T-helper 1 cell treated with Interleukin-12 subunit alpha and Interleukin-12 subunit beta and Interleukin-4 antibody, amounts not matched to agents 30 μg/mL and 1 μg/mL, for 36 hours (primary cell): ENCODE results near the gene SLC45A3.
A peak's percentile ranks its signal among the peaks of the same experiment; 100 is the strongest.

Experiments used
- H3K27ac Mint-ChIP-seq: one replicate; pipeline ENCODE4 v1.8.0; 2021; ENCODE audit warnings: mild to moderate bottlenecking, mixed read lengths
- H3K27me3 Mint-ChIP-seq: one replicate; pipeline ENCODE4 v1.8.0; 2021; ENCODE audit warnings: low read depth, mixed read lengths
- H3K36me3 Mint-ChIP-seq: one replicate; pipeline ENCODE4 v1.8.0; 2021; ENCODE audit warnings: low read depth, mixed read lengths
- H3K4me1 Mint-ChIP-seq: one replicate; pipeline ENCODE4 v1.8.0; 2021; ENCODE audit warnings: low read depth, mixed read lengths
- H3K4me3 Mint-ChIP-seq: one replicate; pipeline ENCODE4 v1.8.0; 2021; ENCODE audit warnings: mild to moderate bottlenecking, moderate library complexity, mixed read lengths
- H3K9me3 Mint-ChIP-seq: one replicate; pipeline ENCODE4 v1.8.0; 2021; ENCODE audit warnings: mixed read lengths

Gene SLC45A3

GRCh38 chr1:205627956-205628355, 52.4 kb downstream of the SLC45A3 start:
- no peak overlapping the region for H3K27ac Mint-ChIP-seq
- peaks cover 29% of the 10 kb centered on the region for H3K36me3 Mint-ChIP-seq

GRCh38 chr1:205626216-205626615, 54.1 kb downstream of the SLC45A3 start:
- Mint-ChIP-seq H3K4me1 (peaks cover 38% of the 10 kb centered on the region), H3K4me3 (peak overlapping the region; percentile 8), H3K27me3 (no peaks in the 10 kb centered on the region), H3K9me3 (no peaks in the 10 kb centered on the region), H3K36me3 (peaks cover 29% of the 10 kb centered on the region), H3K27ac (peak overlapping the region; percentile 32)

More at GRCh38 chr1:205627956-205628355, 52.4 kb downstream of the SLC45A3 start:
- no peaks in the 10 kb centered on the region for H3K9me3 Mint-ChIP-seq
- peaks cover 37% of the 10 kb centered on the region for H3K4me1 Mint-ChIP-seq
- H3K27me3 Mint-ChIP-seq: no peaks in the 10 kb centered on the region
- no peak overlapping the region for H3K4me3 Mint-ChIP-seq

GRCh38 chr1:205623646-205624045, 56.7 kb downstream of the SLC45A3 start:
- peaks cover 33% of the 10 kb centered on the region for H3K4me1 Mint-ChIP-seq
- H3K27me3 Mint-ChIP-seq: no peaks in the 10 kb centered on the region
- H3K36me3 Mint-ChIP-seq: peaks cover 35% of the 10 kb centered on the region
- no peak overlapping the region for H3K4me3 Mint-ChIP-seq
- H3K9me3 Mint-ChIP-seq: no peaks in the 10 kb centered on the region
- H3K27ac Mint-ChIP-seq: no peak overlapping the region

GRCh38 chr1:205620269-205620668, 60.0 kb downstream of the SLC45A3 start:
- H3K27me3 Mint-ChIP-seq: no peaks in the 10 kb centered on the region
- no peak overlapping the region for H3K27ac Mint-ChIP-seq
- H3K36me3 Mint-ChIP-seq: peaks cover 28% of the 10 kb centered on the region
- no peak overlapping the region for H3K4me3 Mint-ChIP-seq
- no peaks in the 10 kb centered on the region for H3K9me3 Mint-ChIP-seq
- H3K4me1 Mint-ChIP-seq: peaks cover 16% of the 10 kb centered on the region

GRCh38 chr1:205619376-205619775, 60.9 kb downstream of the SLC45A3 start:
- H3K27me3 Mint-ChIP-seq: no peaks in the 10 kb centered on the region
- H3K27ac Mint-ChIP-seq: no peak overlapping the region
- H3K4me1 Mint-ChIP-seq: peaks cover 11% of the 10 kb centered on the region
- no peaks in the 10 kb centered on the region for H3K9me3 Mint-ChIP-seq
- H3K36me3 Mint-ChIP-seq: peaks cover 28% of the 10 kb centered on the region
- H3K4me3 Mint-ChIP-seq: no peak overlapping the region

GRCh38 chr1:205616563-205617293, 63.6 kb downstream of the SLC45A3 start:
- no peak overlapping the region for H3K4me3 Mint-ChIP-seq
- H3K27ac Mint-ChIP-seq: no peak overlapping the region
- H3K27me3 Mint-ChIP-seq: no peaks in the 10 kb centered on the region
- H3K36me3 Mint-ChIP-seq: peaks cover 41% of the 10 kb centered on the region
- H3K9me3 Mint-ChIP-seq: no peaks in the 10 kb centered on the region
- peaks cover 21% of the 10 kb centered on the region for H3K4me1 Mint-ChIP-seq

GRCh38 chr1:205615789-205616188, 64.5 kb downstream of the SLC45A3 start:
- no peaks in the 10 kb centered on the region for H3K9me3 Mint-ChIP-seq
- H3K4me3 Mint-ChIP-seq: no peak overlapping the region
- no peaks in the 10 kb centered on the region for H3K27me3 Mint-ChIP-seq
- peaks cover 47% of the 10 kb centered on the region for H3K36me3 Mint-ChIP-seq
- no peak overlapping the region for H3K27ac Mint-ChIP-seq
- peaks cover 29% of the 10 kb centered on the region for H3K4me1 Mint-ChIP-seq

GRCh38 chr1:205613854-205614412, 66.4 kb downstream of the SLC45A3 start:
- Mint-ChIP-seq H3K27me3 (no peaks in the 10 kb centered on the region), H3K9me3 (no peaks in the 10 kb centered on the region), H3K4me1 (peaks cover 32% of the 10 kb centered on the region), H3K4me3 (no peak overlapping the region), H3K27ac (no peak overlapping the region), H3K36me3 (peaks cover 43% of the 10 kb centered on the region)

- H3K27me3 Mint-ChIP-seq: no peaks in the 10 kb centered on the region
- peaks cover 48% of the 10 kb centered on the region for H3K36me3 Mint-ChIP-seq
- no peak overlapping the region for H3K27ac Mint-ChIP-seq
- H3K9me3 Mint-ChIP-seq: no peaks in the 10 kb centered on the region
- H3K4me1 Mint-ChIP-seq: peaks cover 32% of the 10 kb centered on the region
- H3K4me3 Mint-ChIP-seq: no peak overlapping the region
These were observed 67.8 kb downstream of the SLC45A3 start for GRCh38 chr1:205612556-205612955.

GRCh38 chr1:205612104-205612503, 68.2 kb downstream of the SLC45A3 start:
- no peaks in the 10 kb centered on the region for H3K27me3 Mint-ChIP-seq
- no peak overlapping the region for H3K4me3 Mint-ChIP-seq
- peaks cover 32% of the 10 kb centered on the region for H3K4me1 Mint-ChIP-seq
- no peak overlapping the region for H3K27ac Mint-ChIP-seq
- H3K9me3 Mint-ChIP-seq: no peaks in the 10 kb centered on the region
- H3K36me3 Mint-ChIP-seq: peaks cover 49% of the 10 kb centered on the region

GRCh38 chr1:205610901-205611466, 69.3 kb downstream of the SLC45A3 start:
- Mint-ChIP-seq H3K36me3 (peaks cover 48% of the 10 kb centered on the region), H3K4me3 (no peak overlapping the region), H3K27ac (peak overlapping the region; percentile 10), H3K27me3 (no peaks in the 10 kb centered on the region), H3K9me3 (no peaks in the 10 kb centered on the region), H3K4me1 (peaks cover 32% of the 10 kb centered on the region)

- H3K9me3 Mint-ChIP-seq: no peaks in the 10 kb centered on the region
- no peak overlapping the region for H3K4me3 Mint-ChIP-seq
These were observed 70.3 kb downstream of the SLC45A3 start for GRCh38 chr1:205610036-205610435.

More at GRCh38 chr1:205610036-205610435, 70.3 kb downstream of the SLC45A3 start:
- peaks cover 41% of the 10 kb centered on the region for H3K36me3 Mint-ChIP-seq
- H3K27ac Mint-ChIP-seq: no peak overlapping the region
- no peaks in the 10 kb centered on the region for H3K27me3 Mint-ChIP-seq
- H3K4me1 Mint-ChIP-seq: peaks cover 28% of the 10 kb centered on the region
